ENCODE results near the gene SMIM44.
"Not testable (repeated sequence)": the region's sequence is repeated elsewhere in the genome, so short reads cannot be mapped to it uniquely, and the experiment has no call there.

The SMIM44 gene

DNA sequence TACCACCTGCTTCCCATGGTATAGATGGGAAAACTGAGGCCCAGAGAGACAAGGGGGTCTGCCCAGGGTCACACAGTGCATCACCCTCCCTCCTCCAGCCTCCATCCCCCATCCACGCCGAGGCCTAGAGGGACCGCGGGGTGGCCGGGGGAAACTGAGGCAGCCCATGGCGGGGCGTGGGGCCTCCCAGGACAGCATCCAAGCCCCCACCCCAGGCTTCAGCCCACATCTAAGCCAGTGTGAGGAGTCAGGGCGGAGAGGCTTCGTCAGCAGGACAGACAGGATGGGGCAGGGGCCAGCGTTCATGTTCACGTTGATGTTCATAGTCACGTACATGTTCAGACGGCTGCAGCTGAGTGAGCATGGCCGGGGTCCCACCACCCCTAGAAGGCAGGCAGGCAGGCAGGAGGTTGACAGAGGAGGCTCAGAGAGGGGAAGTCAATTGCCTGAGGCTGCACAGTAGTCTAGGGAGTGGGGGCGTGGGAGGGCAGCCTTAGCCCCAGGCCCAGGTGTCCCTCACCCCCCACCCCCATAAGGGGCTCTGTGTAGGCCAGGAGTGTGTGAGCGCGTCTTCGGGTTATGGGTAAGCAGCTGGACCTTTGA, 26.2 kb downstream of the SMIM44 start:
- DNase-seq = no peak

DNA sequence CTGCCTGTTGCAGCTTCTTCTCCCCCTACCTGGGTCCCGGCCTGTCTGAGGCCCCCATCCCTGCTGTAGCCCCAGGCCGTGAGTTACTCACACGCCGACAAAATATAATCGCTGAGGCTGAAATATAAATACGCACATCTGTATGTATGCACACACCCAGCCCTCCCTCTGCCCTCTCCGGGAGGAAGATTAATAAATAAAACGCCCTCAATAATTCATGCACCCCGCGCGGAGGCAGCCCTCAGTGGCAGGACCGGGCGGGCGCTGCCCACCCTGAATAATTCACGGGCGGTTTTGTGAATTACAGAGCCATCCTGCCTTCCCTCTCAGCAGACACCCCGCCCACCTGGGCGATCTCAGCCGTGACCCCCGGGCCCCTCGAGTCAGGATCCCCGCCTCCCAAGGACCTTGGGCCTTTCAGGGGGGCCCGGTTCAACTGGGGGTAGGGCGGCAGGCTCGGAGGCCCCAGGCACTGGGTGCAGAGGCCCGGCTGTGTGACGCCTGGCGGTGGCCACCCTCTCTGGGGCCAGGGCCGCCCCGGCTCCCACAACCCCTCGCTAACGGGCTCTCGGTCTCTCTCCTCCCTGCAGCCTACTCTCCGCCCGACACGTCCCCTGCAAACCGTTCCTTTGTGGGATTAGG, 27.2 kb downstream of the SMIM44 start:
- no peak for DNase-seq

DNA sequence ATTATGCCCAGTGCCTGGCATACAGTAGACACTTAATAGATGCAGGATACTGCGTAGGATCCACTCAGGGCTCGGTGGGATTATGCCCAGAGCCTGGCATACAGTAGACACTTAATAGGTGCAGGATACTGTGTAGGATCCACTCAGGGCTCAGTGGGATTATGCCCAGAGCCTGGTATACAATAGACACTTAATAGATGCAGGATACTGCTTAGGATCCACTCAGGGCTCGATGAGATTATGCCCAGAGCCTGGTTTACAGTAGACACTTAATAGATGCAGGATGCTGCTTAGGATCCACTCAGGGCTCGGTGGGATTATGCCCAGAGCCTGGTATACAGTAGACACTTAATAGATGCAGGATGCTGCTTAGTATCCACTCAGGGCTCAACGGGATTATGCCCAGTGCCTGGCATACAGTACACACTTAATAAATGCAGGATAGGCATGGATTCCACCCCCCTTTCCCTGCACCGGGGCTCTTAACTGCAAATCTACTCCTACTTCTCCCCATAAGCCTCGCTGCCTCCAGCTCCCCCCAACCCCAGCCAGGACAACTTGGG, 27.8 kb downstream of the SMIM44 start:
- no peak for DNase-seq

DNA sequence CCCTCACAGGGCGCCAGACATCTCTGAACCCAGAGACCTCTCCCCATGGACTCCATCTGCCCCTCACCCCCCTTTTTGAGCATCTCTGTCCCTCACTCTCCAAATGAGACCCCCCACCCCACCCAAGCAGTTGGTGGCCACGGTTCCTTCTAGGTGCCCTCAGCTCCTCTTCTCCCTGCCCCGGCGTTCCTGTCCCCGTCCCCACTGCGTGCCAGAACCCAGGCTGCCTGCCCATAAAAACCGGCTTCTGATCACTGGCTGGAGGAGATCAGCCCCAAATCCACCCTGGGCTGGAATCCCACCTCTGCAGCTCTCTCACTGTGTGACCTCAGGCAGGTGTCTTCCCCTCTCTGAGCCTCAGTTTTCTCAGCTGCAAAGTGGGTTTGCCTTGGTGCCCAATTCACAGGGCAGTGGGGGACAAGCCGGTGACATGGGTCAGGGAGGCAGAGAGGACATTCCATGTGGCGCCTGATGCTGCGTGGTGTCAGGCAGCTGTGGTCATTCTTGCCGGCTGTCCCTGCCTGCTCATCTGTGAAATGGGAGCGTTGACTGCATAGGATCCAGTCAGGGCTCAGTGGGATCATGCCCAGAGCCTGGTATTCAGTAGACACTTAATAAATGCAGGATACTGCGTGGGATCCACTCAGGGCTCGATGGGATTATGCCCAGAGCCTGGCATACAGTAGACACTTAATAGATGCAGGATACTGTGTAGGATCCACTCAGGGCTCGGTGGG, 28.4 kb downstream of the SMIM44 start:
- no peak for DNase-seq

DNA sequence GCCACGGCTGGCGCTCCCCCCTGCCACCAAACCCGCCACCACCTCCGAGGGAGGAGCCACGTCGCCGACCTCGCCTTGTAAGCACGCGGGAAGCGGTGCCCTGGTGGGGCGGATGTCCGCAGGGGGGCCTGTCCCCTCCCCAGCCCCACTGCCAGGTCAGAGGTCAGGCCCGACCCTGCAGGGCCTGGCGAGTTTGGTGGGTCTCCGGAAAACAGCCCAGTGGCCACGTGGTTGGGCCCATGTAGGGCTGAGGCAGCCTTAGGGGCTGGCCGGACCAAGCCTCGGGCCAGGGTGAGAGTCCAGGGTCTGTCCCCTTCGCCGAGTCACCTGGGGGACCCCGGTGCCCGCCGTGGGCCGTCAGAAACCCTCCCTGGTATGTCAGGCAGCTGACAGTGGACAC, 29.4 kb downstream of the SMIM44 start:
- DNase-seq = no peak

DNA sequence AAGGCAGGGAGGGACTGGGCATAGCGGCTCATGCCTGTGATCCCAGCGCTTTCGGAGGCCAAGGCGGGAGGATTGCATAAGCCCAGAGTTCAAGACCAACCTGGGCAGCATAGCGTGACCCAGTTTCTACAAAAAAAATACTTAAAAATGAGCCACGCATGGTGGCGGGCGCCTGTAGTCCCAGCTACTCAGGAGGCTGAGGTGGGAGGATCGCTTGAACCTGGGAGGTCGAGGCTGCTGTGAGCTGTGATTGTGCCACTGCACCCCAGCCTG, 30.4 kb downstream of the SMIM44 start:
- not testable (repeated sequence) for DNase-seq

DNA sequence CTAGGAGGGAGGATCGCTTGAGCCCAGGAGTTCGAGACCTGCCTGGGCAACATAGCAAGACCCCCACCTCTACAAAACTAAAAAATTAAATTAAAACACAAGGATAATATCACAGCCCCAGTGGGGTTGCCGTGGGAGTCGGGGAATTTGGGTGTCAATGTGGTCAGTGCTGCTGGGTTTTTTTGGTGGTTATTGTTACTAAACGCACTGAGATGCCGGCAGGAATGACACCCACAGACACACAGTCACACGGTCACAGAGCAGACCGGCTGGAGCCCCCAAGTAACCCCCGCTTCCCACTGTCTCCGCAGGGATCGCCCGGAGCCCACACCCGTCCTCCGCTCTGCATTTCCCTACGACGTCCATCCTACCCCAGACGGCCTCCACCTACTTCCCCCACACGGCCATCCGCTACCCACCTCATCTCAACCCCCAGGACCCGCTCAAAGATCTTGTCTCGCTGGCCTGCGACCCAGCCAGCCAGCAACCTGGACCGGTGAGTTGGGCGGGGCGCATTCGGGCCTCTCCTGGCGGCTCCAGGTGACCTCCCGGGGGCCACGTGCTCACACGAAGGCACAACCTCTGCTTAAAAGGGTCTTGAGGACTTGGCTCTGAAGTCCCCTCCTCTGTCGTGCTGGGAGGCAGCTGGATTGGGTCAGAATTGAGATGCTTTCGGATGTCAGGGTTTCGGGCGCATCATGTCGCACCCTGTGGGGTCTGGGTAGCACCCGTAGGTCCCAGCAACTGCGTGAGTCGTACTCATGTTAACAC, 30.9 kb downstream of the SMIM44 start:
- DNase-seq = peak; percentile 60 to 67 (median 62)

DNA sequence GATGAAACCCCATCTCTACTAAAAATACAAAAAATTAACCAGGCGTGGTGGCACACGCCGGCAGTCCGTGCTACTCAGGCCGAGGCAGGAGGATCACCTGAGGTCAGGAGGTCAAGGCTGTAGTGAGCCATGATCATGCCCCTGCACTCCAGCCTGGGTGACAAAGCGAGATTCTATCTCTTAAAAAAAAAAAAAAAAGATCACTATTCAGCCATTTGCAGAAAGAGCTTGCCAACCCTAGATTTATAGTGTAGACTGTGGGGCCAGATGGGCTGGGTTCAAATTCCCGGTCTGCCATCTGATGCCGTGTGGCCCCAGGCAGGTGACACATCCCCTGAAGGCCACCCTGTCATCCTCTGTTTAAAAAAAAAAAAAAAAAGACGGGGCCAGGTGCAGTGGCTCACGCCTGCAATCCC, 31.8 kb downstream of the SMIM44 start:
- DNase-seq = peak in 2 of 3 donors; percentile 21 to 33

DNA sequence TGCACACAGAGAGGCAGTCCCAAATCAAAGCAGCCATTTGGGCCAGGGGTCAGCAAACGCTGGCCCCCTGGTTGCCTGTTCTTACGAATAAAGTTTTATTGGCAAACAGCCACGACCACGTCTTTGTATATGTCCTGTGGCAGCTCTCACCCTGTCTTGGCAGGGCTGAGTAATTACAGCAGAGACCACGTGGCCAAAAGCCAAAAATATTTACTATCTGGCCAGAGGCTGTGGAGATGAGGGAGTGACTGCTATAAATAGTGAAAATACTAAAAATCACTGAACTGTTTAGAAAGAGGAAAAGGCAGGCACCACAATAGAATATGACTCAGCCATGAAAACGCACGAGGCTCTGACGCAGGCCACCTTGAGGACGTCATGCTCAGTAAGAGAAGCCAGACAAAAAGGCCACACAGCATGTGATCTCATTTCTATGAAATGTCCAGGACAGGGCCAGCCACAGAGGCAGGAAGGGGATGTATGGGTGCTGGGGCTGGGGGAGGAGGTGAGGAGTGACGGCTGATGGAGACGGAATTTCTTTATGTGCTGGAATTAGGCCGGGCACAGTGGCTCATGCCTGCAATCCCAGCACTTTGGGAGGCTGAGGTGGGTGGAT, 32.3 kb downstream of the SMIM44 start:
- DNase-seq = peak; percentile 94 to 99 (median 96)

DNA sequence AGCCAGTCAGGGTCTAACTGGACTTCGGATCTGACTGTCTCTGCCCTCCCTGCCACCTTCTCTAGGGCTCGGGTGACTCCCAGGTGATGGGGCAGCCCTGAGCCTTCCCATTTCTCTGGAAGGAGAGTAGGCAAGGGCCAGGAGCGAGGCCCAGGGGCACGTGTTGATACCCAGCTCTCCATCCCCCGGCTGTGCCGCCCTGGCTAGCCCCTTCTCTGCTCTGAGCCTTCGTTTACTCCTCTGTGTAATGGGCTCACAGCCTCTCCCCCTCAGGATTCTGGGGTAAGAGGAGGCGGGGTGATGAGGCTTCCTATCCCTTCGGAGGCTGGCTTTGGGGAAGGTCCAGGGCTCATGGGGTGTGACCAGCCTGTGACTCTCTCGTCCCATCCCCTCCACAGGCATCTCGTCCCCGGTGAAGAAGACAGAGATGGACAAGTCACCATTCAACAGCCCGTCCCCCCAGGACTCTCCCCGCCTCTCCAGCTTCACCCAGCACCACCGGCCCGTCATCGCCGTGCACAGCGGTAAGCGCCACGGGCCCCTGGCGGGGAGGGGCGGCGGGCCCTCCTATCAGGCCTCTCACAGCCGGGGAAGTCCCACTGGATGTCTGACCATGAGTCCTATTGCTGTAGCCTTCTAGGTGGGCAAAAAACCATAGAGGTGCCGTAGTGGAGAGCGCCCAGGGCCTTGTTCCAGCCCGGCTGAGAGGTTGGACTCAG, 34.5 kb downstream of the SMIM44 start:
- no peak for DNase-seq

DNA sequence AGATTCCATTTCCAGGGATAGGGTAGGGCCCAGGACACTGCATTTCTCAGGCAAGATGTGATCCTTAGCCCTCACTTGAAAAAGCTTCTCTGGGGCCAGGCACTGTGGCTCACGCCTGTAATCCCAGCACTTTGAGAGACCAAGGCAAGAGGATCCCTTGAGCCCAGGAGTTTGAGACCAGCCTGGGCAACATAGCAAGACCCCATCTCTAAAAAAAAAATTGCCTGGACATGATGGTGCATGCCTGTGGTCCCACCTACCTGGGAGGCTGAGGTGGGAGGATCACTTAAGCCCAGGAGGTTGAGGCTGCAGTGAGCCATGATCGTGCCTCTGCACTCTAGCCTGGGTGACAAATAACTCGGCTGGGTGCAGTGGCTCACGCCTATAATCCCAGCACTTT, 36.6 kb downstream of the SMIM44 start:
- not testable (repeated sequence) for DNase-seq

DNA sequence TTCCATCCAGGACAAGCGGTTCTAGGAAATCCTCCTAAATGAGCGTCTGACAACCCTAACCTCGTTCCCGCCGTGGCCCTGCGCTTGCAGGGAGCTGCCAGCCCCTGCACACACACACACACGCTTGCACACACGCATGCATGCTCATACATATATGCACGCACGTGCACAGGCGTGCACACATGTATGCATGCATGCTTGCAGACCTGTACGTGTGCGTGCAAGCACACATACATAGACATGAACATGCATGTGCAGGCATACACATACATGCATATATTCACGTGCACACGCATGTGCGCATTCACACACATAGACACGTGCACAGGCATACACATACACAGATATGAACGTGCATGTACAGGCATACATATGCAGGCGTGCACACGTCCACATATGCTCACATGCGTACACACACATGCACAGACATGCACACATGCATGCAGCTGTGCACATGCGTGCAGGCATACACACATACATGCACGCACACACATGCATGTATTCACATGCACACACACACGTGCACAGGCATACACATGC, 38.5 kb downstream of the SMIM44 start:
- no peak for DNase-seq

DNA sequence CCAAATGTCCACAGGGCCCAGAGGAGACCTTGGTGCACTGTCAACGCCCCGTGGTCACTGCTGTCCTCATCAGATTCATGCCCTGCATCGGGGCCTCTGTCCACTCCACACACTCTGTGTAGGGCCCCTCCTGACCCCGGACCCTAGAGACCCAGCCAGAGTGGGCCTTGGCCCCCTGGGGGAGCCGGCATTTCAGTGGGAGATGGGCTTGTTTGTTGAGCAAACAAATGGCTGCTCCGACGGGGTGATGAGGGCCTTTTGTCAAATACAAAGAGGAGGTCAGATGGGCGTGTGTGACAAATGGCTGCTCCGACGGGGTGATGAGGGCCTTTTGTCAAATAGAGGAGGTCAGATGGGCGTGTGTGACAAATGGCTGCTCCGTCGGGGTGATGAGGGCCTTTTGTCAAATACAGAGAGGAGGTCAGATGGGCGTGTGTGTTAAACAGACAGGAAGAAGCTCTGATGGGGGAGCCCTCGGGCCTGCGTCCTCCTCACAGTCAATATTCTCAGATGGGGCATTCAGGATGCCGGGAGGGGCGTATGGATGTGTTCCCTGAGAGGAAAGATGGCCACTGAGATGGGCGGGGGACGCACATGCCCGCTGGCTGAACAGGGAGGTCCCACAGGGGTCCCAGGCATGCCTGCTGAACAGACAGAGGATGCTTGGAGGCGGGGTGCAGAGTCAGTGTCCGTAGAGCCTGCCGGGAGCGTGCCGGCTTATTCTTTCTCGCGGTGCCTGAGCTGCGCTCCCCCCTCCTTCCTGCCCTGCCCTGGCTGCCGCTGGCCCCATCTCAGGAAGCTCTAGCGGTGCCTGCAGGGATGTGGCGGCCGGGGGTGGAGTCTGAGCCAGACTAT, 39.2 kb downstream of the SMIM44 start:
- DNase-seq = no peak

DNA sequence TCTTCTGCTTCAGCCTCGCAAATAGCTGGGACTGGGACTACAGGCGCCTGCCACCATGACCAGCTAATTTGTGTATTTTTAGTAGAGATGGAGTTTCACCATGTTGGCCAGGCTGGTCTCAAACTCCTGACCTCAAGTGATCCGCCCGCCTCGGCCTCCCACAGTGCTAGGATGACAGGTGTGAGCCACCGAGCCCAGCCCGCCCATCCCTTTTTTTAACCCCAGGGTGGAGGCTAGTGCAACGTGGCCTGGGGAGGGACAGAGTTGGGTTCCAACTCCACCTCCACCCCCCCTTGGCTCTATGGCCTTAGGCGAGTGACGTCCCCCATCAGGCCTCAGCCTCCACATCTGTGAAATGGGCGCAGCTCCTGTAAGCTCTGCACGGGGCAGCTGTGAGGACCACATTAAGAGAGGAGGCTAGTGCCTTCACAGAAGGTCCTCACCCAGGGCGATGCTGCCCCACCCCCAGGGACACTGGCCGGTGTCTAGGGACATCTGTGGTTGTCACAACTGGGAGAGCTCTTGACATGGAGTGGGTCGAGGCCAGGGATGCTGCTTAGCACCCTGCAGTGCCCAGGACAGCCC, 40.7 kb downstream of the SMIM44 start:
- DNase-seq = no peak

DNA sequence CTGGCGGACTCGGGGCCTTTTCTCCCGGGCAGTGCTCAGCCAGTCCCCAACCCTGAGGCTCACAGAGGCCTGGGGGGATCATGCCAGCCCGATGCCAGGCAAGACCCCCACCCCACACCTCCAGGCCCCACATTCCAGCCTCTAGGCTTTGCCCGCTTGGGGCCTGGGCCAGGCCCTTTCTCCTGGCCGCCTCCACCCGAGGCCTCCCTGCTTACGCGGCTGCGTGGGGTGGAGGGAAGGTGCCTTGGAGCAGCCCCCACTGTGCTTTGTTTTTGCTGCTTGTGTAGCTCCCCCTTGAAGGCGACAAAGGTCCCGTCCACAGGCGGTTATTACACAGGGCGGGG, 41.3 kb downstream of the SMIM44 start:
- no peak for DNase-seq

DNA sequence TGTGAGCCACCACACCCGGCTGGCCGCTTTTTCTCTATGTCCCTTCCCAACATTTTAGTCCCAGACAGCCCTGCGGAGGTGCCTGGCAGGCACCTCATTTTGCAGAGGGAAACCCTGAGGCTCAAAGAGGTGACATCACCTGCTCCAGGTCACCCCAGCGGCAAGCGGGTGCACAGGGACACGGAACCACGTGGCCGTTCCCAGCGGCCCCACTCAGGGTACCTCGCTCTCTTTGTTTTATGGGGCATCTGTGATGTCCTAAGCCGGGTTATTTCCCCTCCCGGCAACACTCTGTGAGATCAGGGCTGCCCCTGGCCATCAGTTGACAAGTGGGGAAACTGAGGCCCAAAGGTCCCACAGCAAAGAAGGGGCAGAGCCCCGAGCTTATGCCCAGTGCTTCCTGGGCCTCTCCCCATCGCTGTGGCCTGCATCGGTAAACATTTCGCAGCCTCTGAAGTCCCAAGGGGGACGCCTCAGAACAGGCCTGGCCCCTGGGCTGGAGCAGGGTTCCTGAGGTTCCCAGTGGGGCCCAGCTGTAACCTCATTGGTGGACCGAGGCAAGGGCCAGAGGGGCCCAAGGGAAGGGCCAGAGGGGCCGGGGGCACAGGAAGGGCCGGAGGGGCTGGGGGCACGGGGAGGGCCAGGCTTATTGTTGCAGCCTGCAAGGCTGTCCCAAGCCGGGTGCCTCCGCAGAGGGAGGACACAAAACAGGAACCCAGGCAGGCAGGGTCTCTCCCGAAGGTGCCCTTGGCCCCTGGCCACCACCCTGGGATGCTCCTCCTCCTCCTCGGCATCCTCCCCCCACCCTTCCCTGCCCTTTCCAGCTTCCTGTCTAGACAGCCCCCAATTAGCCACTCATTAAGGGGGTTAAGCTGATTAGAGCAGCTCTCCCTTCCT, 41.9 kb downstream of the SMIM44 start:
- no peak for DNase-seq

DNA sequence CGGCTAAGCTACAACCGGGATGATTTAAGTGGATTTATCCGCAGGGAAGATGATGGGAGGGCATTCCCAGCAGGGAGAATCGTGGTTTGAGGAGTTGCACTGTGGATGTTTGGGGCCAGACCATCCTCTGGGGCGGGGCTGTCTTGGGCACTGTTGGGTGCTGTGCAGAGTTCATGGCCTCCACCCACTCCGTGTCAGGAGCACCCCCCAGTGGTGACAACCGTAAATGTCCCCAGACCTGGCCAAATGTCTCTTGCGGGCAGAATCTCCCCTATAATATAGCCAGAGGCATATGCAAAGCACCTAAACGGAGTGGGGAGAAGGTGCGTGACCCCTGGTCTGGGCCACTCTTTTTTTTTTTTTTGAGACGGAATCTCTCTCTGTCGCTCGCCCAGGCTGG, 43.2 kb downstream of the SMIM44 start:
- DNase-seq = peak; percentile 76 to 86 (median 82)

DNA sequence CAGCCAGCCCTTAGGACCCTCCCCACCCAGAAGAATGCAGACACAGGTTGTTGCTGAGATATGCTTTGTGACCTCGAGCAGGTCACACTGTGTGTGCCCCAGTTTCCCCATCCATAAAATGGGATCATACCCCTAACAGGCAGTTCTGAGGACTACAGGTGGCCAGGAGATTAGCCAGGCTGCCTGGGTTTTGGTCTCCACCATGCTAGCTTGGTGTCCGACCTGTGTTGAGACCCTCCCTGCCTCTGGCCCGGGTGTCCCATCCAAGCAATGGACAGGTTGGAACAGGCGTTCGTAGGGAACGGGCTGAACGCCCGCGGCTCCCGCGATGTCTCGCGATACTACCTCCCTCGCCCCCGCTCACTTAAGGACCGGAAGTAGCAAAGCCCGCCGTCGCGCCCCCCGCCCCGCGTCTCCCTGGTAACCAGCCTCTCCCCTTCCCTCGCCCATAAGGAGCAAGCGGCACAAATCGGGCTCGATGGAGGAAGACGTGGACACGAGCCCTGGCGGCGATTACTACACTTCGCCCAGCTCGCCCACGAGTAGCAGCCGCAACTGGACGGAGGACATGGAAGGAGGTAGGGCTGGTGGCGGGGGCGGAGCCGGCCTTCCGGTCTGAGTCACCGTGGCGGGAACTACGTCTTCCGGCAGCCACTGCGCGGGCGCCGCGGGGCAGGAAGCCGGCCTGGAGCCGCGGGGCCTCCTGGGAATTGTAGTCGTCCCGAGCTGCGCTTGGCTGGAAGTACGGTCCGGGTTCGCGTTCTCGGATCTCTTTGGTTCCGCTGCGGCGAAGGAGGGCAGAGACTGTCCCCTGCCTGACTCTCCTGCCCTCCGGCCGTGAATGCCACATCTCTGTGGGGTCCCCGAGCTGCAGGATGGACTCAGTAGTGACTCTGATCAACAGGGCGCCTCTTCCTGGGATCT, 48.3 kb downstream of the SMIM44 start:
- DNase-seq = peak; percentile 98 to 99 (median 99)

Data from suppressor macrophage treated with lipopolysaccharide for 1 hour (primary cell).